SKM-1 (cell line): ENCODE results near the gene IL17B.

Source experiments
- DNase-seq: peaks from one replicate; lab custom pipeline; 2025; ENCODE audit not compliant: unreplicated experiment; lab: John Stamatoyannopoulos, UW

Gene IL17B

GRCh38 chr5:149379177-149379761 lies at the start of gene IL17B:
TSS of gene IL17B (minus strand) at chr5:149379292. CDS start at chr5:149379225, 67 bp downstream.
- no peak for DNase-seq

- no peak for DNase-seq
Observed at GRCh38 chr5:149428032-149428431, 48.9 kb upstream of the IL17B start.

- DNase-seq: no peak
Observed at GRCh38 chr5:149427374-149427773, 48.3 kb upstream of the IL17B start.

GRCh38 chr5:149426931-149427330 lies 47.8 kb upstream of the IL17B start:
- DNase-seq: no peak

- DNase-seq: no peak
Observed at GRCh38 chr5:149425729-149426128, 46.6 kb upstream of the IL17B start.

- no peak for DNase-seq
Observed at GRCh38 chr5:149424371-149425315, 45.6 kb upstream of the IL17B start.

- no peak for DNase-seq
Observed at GRCh38 chr5:149423794-149424268, 44.7 kb upstream of the IL17B start.

GRCh38 chr5:149423049-149423793 lies 44.1 kb upstream of the IL17B start:
- DNase-seq: no peak

- DNase-seq: no peak
Observed at GRCh38 chr5:149422366-149423048, 43.4 kb upstream of the IL17B start.

GRCh38 chr5:149421834-149422233 lies 42.7 kb upstream of the IL17B start:
- no peak for DNase-seq

- DNase-seq: no peak
Observed at GRCh38 chr5:149421372-149421685, 42.2 kb upstream of the IL17B start.

- no peak for DNase-seq
Observed at GRCh38 chr5:149420545-149421371, 41.7 kb upstream of the IL17B start.

- DNase-seq: no peak
Observed at GRCh38 chr5:149419859-149420544, 40.9 kb upstream of the IL17B start.

- no peak for DNase-seq
Observed at GRCh38 chr5:149419532-149419858, 40.4 kb upstream of the IL17B start.

- DNase-seq: no peak
Observed at GRCh38 chr5:149418910-149419531, 39.9 kb upstream of the IL17B start.

GRCh38 chr5:149417711-149418368 lies 38.7 kb upstream of the IL17B start:
- no peak for DNase-seq

- DNase-seq: no peak
Observed at GRCh38 chr5:149416987-149417710, 38.1 kb upstream of the IL17B start.
